Ramos (cell line): ENCODE data around the gene EP300.
"Not testable (repeated sequence)": the region's sequence is repeated elsewhere in the genome, so short reads cannot be mapped to it uniquely, and the experiment has no call there.

ENCODE experiments used
- in situ Hi-C: fragments of 300-500 bp; cut with MboI; formaldehyde crosslinking; loops from one replicate; pipeline ENCODE4 v1.14.3; 2022; ENCODE audit warnings: low sequenced_read_pairs; ENCODE audit not compliant: unreplicated experiment

EP300 gene

GRCh38 chr22:41092023-41092817, at the start of gene EP300:
Gene EP300 (plus strand): TSS chr22:41092592. CDS start chr22:41093005, 413 bp downstream.
- in situ Hi-C loops = no loop called here

- in situ Hi-C loops = no loop called here
Measured at GRCh38 chr22:41043722-41044121, 48.7 kb upstream of the EP300 start.

- in situ Hi-C loops = not testable (repeated sequence)
Measured at GRCh38 chr22:41045575-41045974, 46.8 kb upstream of the EP300 start.

- in situ Hi-C loops = no loop called here
Measured at GRCh38 chr22:41047801-41048211, 44.6 kb upstream of the EP300 start.

GRCh38 chr22:41048345-41048744, 44.0 kb upstream of the EP300 start:
- in situ Hi-C loops = not testable (repeated sequence)

- in situ Hi-C loops = no loop called here
Measured at GRCh38 chr22:41048791-41049717, 43.3 kb upstream of the EP300 start.

- in situ Hi-C loops = not testable (repeated sequence)
Measured at GRCh38 chr22:41049795-41050194, 42.6 kb upstream of the EP300 start.

- in situ Hi-C loops = no loop called here
Measured at GRCh38 chr22:41050883-41051282, 41.5 kb upstream of the EP300 start.

- in situ Hi-C loops = no loop called here
Measured at GRCh38 chr22:41052661-41053490, 39.5 kb upstream of the EP300 start.

- in situ Hi-C loops = no loop called here
Measured at GRCh38 chr22:41057076-41057475, 35.3 kb upstream of the EP300 start.

GRCh38 chr22:41062146-41062545, 30.2 kb upstream of the EP300 start:
- in situ Hi-C loops = no loop called here

- in situ Hi-C loops = not testable (repeated sequence)
Measured at GRCh38 chr22:41064326-41064725, 28.1 kb upstream of the EP300 start.

GRCh38 chr22:41066341-41066740, 26.1 kb upstream of the EP300 start:
- in situ Hi-C loops = not testable (repeated sequence)

- in situ Hi-C loops = not testable (repeated sequence)
Measured at GRCh38 chr22:41067968-41068367, 24.4 kb upstream of the EP300 start.

GRCh38 chr22:41070665-41071331, 21.6 kb upstream of the EP300 start:
- in situ Hi-C loops = no loop called here

- in situ Hi-C loops = no loop called here
Measured at GRCh38 chr22:41074061-41074460, 18.3 kb upstream of the EP300 start.

- in situ Hi-C loops = no loop called here
Measured at GRCh38 chr22:41074466-41074865, 17.9 kb upstream of the EP300 start.

GRCh38 chr22:41074941-41075710, 17.3 kb upstream of the EP300 start:
- in situ Hi-C loops = no loop called here

- in situ Hi-C loops = no loop called here
Measured at GRCh38 chr22:41075946-41076345, 16.4 kb upstream of the EP300 start.
